GM12878 (cell line): ENCODE data around the gene HPF1.

Experiments used
- HCFC1 ChIP-seq: fragments of 150-350 bp; IDR thresholded peaks from 2 replicates; pipeline ENCODE4 v1.6.1; 2014; ENCODE audit warnings: low read length
- IKZF1 ChIP-seq: fragments of 450-650 bp; conservative IDR thresholded peaks from 2 replicates; pipeline ENCODE4 v1.6.1; 2017; ENCODE audit warnings: antibody characterized with exemption, mild to moderate bottlenecking
- POLR2AphosphoS5 ChIP-seq: IDR thresholded peaks from 2 replicates; pipeline ENCODE4 v1.6.1; 2011; ENCODE audit warnings: mild to moderate bottlenecking, low read length, inconsistent platforms
- SUZ12 ChIP-seq: fragments of 200-600 bp; sonication (generic); IDR thresholded peaks from one replicate; pipeline ENCODE4 v1.6.1; 2018; ENCODE audit warnings: antibody characterized with exemption, mild to moderate bottlenecking; ENCODE audit not compliant: unreplicated experiment
- TCF7 ChIP-seq: IDR thresholded peaks from 2 replicates; pipeline ENCODE4 v1.6.1; 2014; ENCODE audit warnings: antibody characterized with exemption, borderline replicate concordance

GRCh38 chr4:169756971-169757574 is 671 bp downstream of the HPF1 start:
- TF ChIP-seq HCFC1 (no peak), TCF7 (no peak), IKZF1 (no peak), SUZ12 (no peak), POLR2AphosphoS5 (no peak)
